H9 (cell line): Measurements from ENCODE around the gene SCFD2. TPM values are rescaled to one million over a fixed set of nuclear protein-coding genes. Genes with fewer than 3 reads are reported as not detected.
A peak's percentile ranks its signal among the peaks of the same experiment; 100 is the strongest.

ENCODE experiments used
- DNase-seq: peaks from one replicate; pipeline ENCODE4 v3.0.0-alpha.2; 2017
- H2AFZ ChIP-seq: one replicate; pipeline ENCODE4 v1.6.1; 2013; ENCODE audit warnings: mild to moderate bottlenecking, low read length, control low read depth, moderate library complexity
- H2AK5ac ChIP-seq: 2 replicates; pipeline ENCODE4 v1.6.1; 2013; ENCODE audit warnings: low read length, control low read depth, mixed read lengths; ENCODE audit not compliant: insufficient read length
- H2BK120ac ChIP-seq: one replicate; pipeline ENCODE4 v1.6.1; 2013; ENCODE audit warnings: low read depth, mild to moderate bottlenecking, low read length, control low read depth, inconsistent platforms; ENCODE audit not compliant: poor library complexity, severe bottlenecking
- H2BK12ac ChIP-seq: 2 replicates; pipeline ENCODE4 v1.6.1; 2013; ENCODE audit warnings: low read length, control low read depth, mixed read lengths, low read depth; ENCODE audit not compliant: insufficient read length
- H2BK15ac ChIP-seq: 2 replicates; pipeline ENCODE4 v1.6.1; 2013; ENCODE audit warnings: low read depth, low read length, control low read depth
- H2BK20ac ChIP-seq: one replicate; pipeline ENCODE4 v1.6.1; 2013; ENCODE audit warnings: low read depth, mild to moderate bottlenecking, low read length, control low read depth, inconsistent platforms; ENCODE audit not compliant: poor library complexity, severe bottlenecking
- H2BK5ac ChIP-seq: 2 replicates; pipeline ENCODE4 v1.6.1; 2013; ENCODE audit warnings: low read length, control low read depth, mixed read lengths; ENCODE audit not compliant: insufficient read length
- H3K14ac ChIP-seq: 2 replicates; pipeline ENCODE4 v1.6.1; 2013; ENCODE audit warnings: low read length, control low read depth; ENCODE audit not compliant: insufficient read depth
- H3K18ac ChIP-seq: 2 replicates; pipeline ENCODE4 v1.6.1; 2013; ENCODE audit warnings: low read depth, mild to moderate bottlenecking, mixed read lengths, low read length, control low read depth; ENCODE audit not compliant: insufficient read length
- H3K23ac ChIP-seq: 2 replicates; pipeline ENCODE4 v1.6.1; 2013; ENCODE audit warnings: low read length, control low read depth, mixed read lengths, low read depth; ENCODE audit not compliant: insufficient read length
- H3K23me2 ChIP-seq: 2 replicates; pipeline ENCODE4 v1.6.1; 2013; ENCODE audit warnings: low read depth, mild to moderate bottlenecking, mixed read lengths, low read length, control low read depth; ENCODE audit not compliant: insufficient read length, poor library complexity, severe bottlenecking
- H3K27ac ChIP-seq: 2 replicates; pipeline ENCODE4 v1.5.1; 2013; ENCODE audit warnings: low read length, control low read depth, mixed read lengths, low read depth; ENCODE audit not compliant: insufficient read length
- H3K27me3 ChIP-seq: 2 replicates; pipeline ENCODE4 v1.6.1; 2013; ENCODE audit warnings: low read length, control low read depth, inconsistent platforms; ENCODE audit not compliant: insufficient read depth
- H3K4ac ChIP-seq: 2 replicates; pipeline ENCODE4 v1.6.1; 2013; ENCODE audit warnings: low read depth, mild to moderate bottlenecking, control low read depth, inconsistent platforms, low read length, moderate library complexity
- H3K4me1 ChIP-seq: 2 replicates; pipeline ENCODE4 v1.6.1; 2013; ENCODE audit warnings: low read length, control low read depth, inconsistent platforms; ENCODE audit not compliant: insufficient read depth
- H3K4me2 ChIP-seq: 2 replicates; pipeline ENCODE4 v1.6.1; 2013; ENCODE audit warnings: low read length, control low read depth, mixed read lengths; ENCODE audit not compliant: insufficient read length, insufficient read depth
- H3K56ac ChIP-seq: 2 replicates; pipeline ENCODE4 v1.6.1; 2013; ENCODE audit warnings: low read depth, mild to moderate bottlenecking, mixed read lengths, low read length, control low read depth; ENCODE audit not compliant: insufficient read length
- H3K79me1 ChIP-seq: 2 replicates; pipeline ENCODE4 v1.6.1; 2013; ENCODE audit warnings: low read depth, mild to moderate bottlenecking, moderate library complexity, low read length, control low read depth, inconsistent platforms; ENCODE audit not compliant: insufficient read depth, poor library complexity, severe bottlenecking
- H3K79me2 ChIP-seq: 2 replicates; pipeline ENCODE4 v1.6.1; 2013; ENCODE audit warnings: low read length, control low read depth, inconsistent platforms; ENCODE audit not compliant: insufficient read depth
- H3K9ac ChIP-seq: 2 replicates; pipeline ENCODE4 v1.6.1; 2013; ENCODE audit warnings: low read length, control low read depth, mixed read lengths; ENCODE audit not compliant: insufficient read length; ENCODE audit errors: extremely low read depth
- H3K9me3 ChIP-seq: one replicate; pipeline ENCODE4 v1.6.1; 2013; ENCODE audit warnings: low read depth, low read length, inconsistent platforms; ENCODE audit not compliant: control insufficient read depth
- H3T11ph ChIP-seq: one replicate; pipeline ENCODE4 v1.6.1; 2013; ENCODE audit warnings: mild to moderate bottlenecking, low read length, control low read depth, inconsistent platforms
- H4K20me1 ChIP-seq: one replicate; pipeline ENCODE4 v1.6.1; 2013; ENCODE audit not compliant: control insufficient read depth, insufficient read length, insufficient read depth
- H4K5ac ChIP-seq: 2 replicates; pipeline ENCODE4 v1.6.1; 2013; ENCODE audit warnings: low read depth, mild to moderate bottlenecking, mixed read lengths, low read length, control low read depth; ENCODE audit not compliant: insufficient read length
- H4K8ac ChIP-seq: replicated peaks from 2 replicates; pipeline ENCODE4 v1.6.1; 2013; ENCODE audit warnings: low read length, control low read depth, mixed read lengths, low read depth; ENCODE audit not compliant: insufficient read length
- H4K91ac ChIP-seq: 2 replicates; pipeline ENCODE4 v1.6.1; 2013; ENCODE audit warnings: low read depth, mild to moderate bottlenecking, moderate library complexity, mixed read lengths, low read length, control low read depth; ENCODE audit not compliant: insufficient read length
- H3K27ac Mint-ChIP-seq, 3 experiments: 2 replicates in 2 of 3; 3 replicates in 1 of 3; pipeline ENCODE4 v1.8.0; 2020 to 2021; ENCODE audit warnings: mixed read lengths in 3 of 3, mild to moderate bottlenecking in 1 of 3, moderate library complexity in 1 of 3
- H3K27me3 Mint-ChIP-seq: 2 replicates; pipeline ENCODE4 v1.8.0; 2021; ENCODE audit warnings: low read depth, mild to moderate bottlenecking, moderate library complexity, mixed read lengths
- H3K36me3 Mint-ChIP-seq, 3 experiments: 2 replicates in 2 of 3; 3 replicates in 1 of 3; pipeline ENCODE4 v1.8.0; 2020 to 2021; ENCODE audit warnings: low read depth in 3 of 3, mixed read lengths in 3 of 3; ENCODE audit not compliant: insufficient read depth in 1 of 3
- H3K4me1 Mint-ChIP-seq, 2 experiments: 2 replicates each; pipeline ENCODE4 v1.8.0; 2020; ENCODE audit warnings: mixed read lengths in 2 of 2
- H3K4me3 Mint-ChIP-seq, 2 experiments: 2 replicates in 1 of 2; 3 replicates in 1 of 2; pipeline ENCODE4 v1.8.0; 2020 to 2021; ENCODE audit warnings: mild to moderate bottlenecking in 2 of 2, mixed read lengths in 2 of 2, moderate library complexity in 1 of 2
- H3K9me3 Mint-ChIP-seq, 2 experiments: 2 replicates in 1 of 2; 3 replicates in 1 of 2; pipeline ENCODE4 v1.8.0; 2020; ENCODE audit warnings: mild to moderate bottlenecking in 2 of 2, mixed read lengths in 2 of 2, moderate library complexity in 1 of 2
- CTCF ChIP-seq: fragments of 200-600 bp; sonication (generic); conservative IDR thresholded peaks from 3 replicates; pipeline ENCODE4 v1.8.0; 2021; ENCODE audit warnings: antibody characterized with exemption, mild to moderate bottlenecking
- WGBS: extraction: QIAGEN DNeasy Blood & Tissue Kit; methylation state at CpG from one replicate; pipeline ENCODE4 v1.1.7; 2013; ENCODE audit warnings: missing lambda C conversion rate, low lambda C conversion rate, mixed read lengths; ENCODE audit not compliant: insufficient read length; ENCODE audit errors: extremely low coverage; 5-methylcytosine and 5-hydroxymethylcytosine counted together
- total RNA-seq: library from RNA; stranded (reverse); gene quantifications from 2 replicates; pipeline ENCODE4 v1.2.1, GENCODE V29; 2021

Gene SCFD2
- total RNA-seq, 1 experiment from 2014 or later = 10.1 TPM

- no peak overlapping the region for H3K18ac ChIP-seq
- Mint-ChIP-seq H3K4me1 (peaks cover 56 to 58% of the 10 kb centered on the region in 2 experiments), H3K27me3 (peaks cover 2% of the 10 kb centered on the region; the same call in 1 of the 2 replicates), H3K4me3 (no peak overlapping the region), H3K9me3 (no peaks in the 10 kb centered on the region), H3K27ac (peak overlapping the region in 1 of 3 experiments; percentile 54; a peak in 1 of 7 replicates), H3K36me3 (no peaks in the 10 kb centered on the region; a peak in 1 of 7 replicates)
- WGBS = no CpG with 5 or more reads among the region's 3 CpGs
- H4K5ac ChIP-seq = no peak overlapping the region
- DNase-seq = no peak
- peaks cover 4% of the 10 kb centered on the region for H3K4me1 ChIP-seq
- no peak overlapping the region for H2BK5ac ChIP-seq
- no peak overlapping the region for H2BK15ac ChIP-seq
- no peak overlapping the region for H3K56ac ChIP-seq
- H3K4me2 ChIP-seq = no peak overlapping the region
- H2BK120ac ChIP-seq = no peak overlapping the region
- no peak overlapping the region for H4K91ac ChIP-seq
- H3K9ac ChIP-seq = no peak overlapping the region
- no peaks in the 10 kb centered on the region for H4K20me1 ChIP-seq
- H4K8ac ChIP-seq = no peak overlapping the region
- H2AFZ ChIP-seq = no peak overlapping the region
- no peak overlapping the region for H2AK5ac ChIP-seq
- H3K23ac ChIP-seq = no peak overlapping the region
- TF ChIP-seq CTCF = no peak
- H3K14ac ChIP-seq = no peak overlapping the region
- H3K27me3 ChIP-seq = no peaks in the 10 kb centered on the region
- H3K23me2 ChIP-seq = no peaks in the 10 kb centered on the region
- H3K79me1 ChIP-seq = no peaks in the 10 kb centered on the region
- H3K4ac ChIP-seq = no peak overlapping the region
- H3T11ph ChIP-seq = no peak overlapping the region
- H3K79me2 ChIP-seq = no peaks in the 10 kb centered on the region; the same call in 1 of the 2 replicates
- H3K9me3 ChIP-seq = no peaks in the 10 kb centered on the region
- no peak overlapping the region for H2BK12ac ChIP-seq
- H2BK20ac ChIP-seq = no peak overlapping the region
- no peak overlapping the region for H3K27ac ChIP-seq
These were observed 523.1 kb downstream of the SCFD2 start for GRCh38 chr4:52842792-52843191.
